Measurements from ENCODE around the gene SMPDL3B. TPM values are rescaled to one million over a fixed set of nuclear protein-coding genes. Genes with fewer than 3 reads are reported as not detected.

The SMPDL3B gene
- total RNA-seq, 4 donors from 2014 or later = 0.76 to 6.3 (median 1.9) TPM

DNA sequence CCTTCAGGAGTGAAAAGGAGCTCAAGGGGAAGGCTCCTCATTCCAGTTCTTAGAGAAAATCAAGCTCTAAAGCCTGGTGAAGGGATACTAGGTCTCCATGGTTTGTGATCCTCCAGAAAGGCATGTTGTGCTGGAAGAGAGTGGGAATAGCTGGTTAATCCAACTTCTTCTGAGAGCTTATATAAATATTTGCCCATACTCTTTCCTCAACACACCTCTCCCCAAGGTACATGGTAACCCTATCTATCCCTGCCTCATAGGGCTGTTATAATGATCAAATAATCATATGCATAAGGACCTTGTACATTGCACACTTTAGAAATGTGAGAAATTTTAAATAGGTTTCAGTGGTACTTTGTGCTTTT is 39.6 kb downstream of the SMPDL3B start:
- no peak for DNase-seq
- H3K36me3 ChIP-seq = peaks cover 0 to 77% (median 3%) of the 10 kb centered on the region in 3 donors
- H3K27ac ChIP-seq = no peak overlapping the region
- H3K27me3 ChIP-seq = no peaks in the 10 kb centered on the region
- no peaks in the 10 kb centered on the region for H3K9me3 ChIP-seq
- no peak for TF ChIP-seq CTCF (IDR thresholded peaks at IDR 0.05)
- peaks cover 0 to 8% (median 0%) of the 10 kb centered on the region in 3 donors for H3K4me1 ChIP-seq
- intact Hi-C loops (cut with DNase I) = no loop called here
- no peak overlapping the region for H3K4me3 ChIP-seq

GRCh38 chr1:27979151-27979858 is 44.5 kb downstream of the SMPDL3B start:
- Histone ChIP-seq H3K27ac (peak overlapping the region in 2 of 4 donors; percentile 23 to 47), H3K4me1 (peaks cover 0 to 8% (median 0%) of the 10 kb centered on the region in 3 donors), H3K27me3 (no peaks in the 10 kb centered on the region), H3K36me3 (peaks cover 0 to 55% (median 3%) of the 10 kb centered on the region in 3 donors), H3K9me3 (no peaks in the 10 kb centered on the region), H3K4me3 (no peak overlapping the region)
- 77% methylated on average over 1 of the region's 1 CpG for WGBS, 2 donors
- no peak for DNase-seq
- TF ChIP-seq CTCF (IDR thresholded peaks at IDR 0.05) (peak; percentile 39 to 73 (median 50)), POLR2A (IDR thresholded peaks at IDR 0.05) (no peak)
- intact Hi-C loops (cut with DNase I) = no loop called here

DNA sequence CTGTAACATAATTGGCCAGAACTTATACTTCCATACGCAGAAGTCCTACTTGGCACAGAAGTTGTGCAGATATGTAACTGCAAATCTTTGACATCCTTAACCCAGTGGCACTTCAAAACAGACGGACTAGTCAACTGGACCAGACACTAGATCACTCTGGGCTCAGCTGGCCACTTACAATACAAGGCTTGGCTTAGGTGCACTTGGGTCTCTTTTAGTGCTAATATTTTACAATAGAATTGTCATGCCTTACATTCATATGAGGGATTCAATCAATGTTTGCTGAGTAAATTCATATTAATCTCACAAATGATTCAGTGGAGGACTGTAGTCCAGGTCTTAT is 45.0 kb downstream of the SMPDL3B start:
- no peak for TF ChIP-seq POLR2A (IDR thresholded peaks at IDR 0.05)
- TF ChIP-seq CTCF (IDR thresholded peaks at IDR 0.05) = no peak
- no peak for DNase-seq
- H3K36me3 ChIP-seq = peaks cover 0 to 53% (median 3%) of the 10 kb centered on the region in 3 donors
- intact Hi-C loops (cut with DNase I) = loop anchor here (5.0 kb wide), 1 partner anchor 123 kb away; no protein-coding TSS in a partner anchor
- WGBS, 2 donors = 10 to 16% methylated on average over 2 of the region's 2 CpGs
- no peaks in the 10 kb centered on the region for H3K27me3 ChIP-seq
- H3K4me3 ChIP-seq = no peak overlapping the region
- H3K9me3 ChIP-seq = no peaks in the 10 kb centered on the region
- H3K27ac ChIP-seq = peak overlapping the region in 2 of 4 donors; percentile 16 to 41
- peaks cover 0 to 8% (median 0%) of the 10 kb centered on the region in 3 donors for H3K4me1 ChIP-seq

GRCh38 chr1:27980216-27980845 is 45.5 kb downstream of the SMPDL3B start:
- DNase-seq = no peak
- peaks cover 0 to 8% (median 0%) of the 10 kb centered on the region in 3 donors for H3K4me1 ChIP-seq
- H3K9me3 ChIP-seq = no peaks in the 10 kb centered on the region
- H3K27ac ChIP-seq = peak overlapping the region in 1 of 4 donors; percentile 30
- peaks cover 0 to 53% (median 7%) of the 10 kb centered on the region in 3 donors for H3K36me3 ChIP-seq
- no peaks in the 10 kb centered on the region for H3K27me3 ChIP-seq
- 64 to 67% methylated on average over 1 of the region's 1 CpG for whole genome bisulfite sequencing, 2 donors
- no peak overlapping the region for H3K4me3 ChIP-seq
- intact Hi-C loops (cut with DNase I) = loop anchor here (5.0 kb wide), 1 partner anchor 123 kb away; no protein-coding TSS in a partner anchor
- TF ChIP-seq POLR2A (IDR thresholded peaks at IDR 0.05) = no peak
- no peak for TF ChIP-seq CTCF (IDR thresholded peaks at IDR 0.05)

DNA sequence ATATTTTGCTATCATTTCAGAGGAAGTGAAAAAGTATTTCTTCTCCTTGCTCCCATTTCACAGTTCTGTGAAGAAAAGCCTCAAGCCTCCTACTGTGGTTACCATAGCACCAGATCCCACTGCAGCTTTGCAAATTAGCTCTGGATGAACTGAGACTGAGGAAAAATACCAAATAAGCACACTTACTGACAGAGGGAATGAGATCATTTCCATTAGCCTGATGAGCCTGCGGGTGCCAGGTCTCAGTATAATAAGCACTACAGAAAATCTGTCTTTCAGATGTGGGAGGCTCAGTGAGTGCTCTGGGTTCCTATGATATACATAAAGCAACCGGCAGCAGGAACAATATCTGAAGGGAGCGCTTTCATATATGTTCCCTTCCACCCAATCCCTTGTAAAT is 46.3 kb downstream of the SMPDL3B start:
- H3K36me3 ChIP-seq = peaks cover 0 to 52% (median 15%) of the 10 kb centered on the region in 3 donors
- H3K9me3 ChIP-seq = no peaks in the 10 kb centered on the region
- H3K27me3 ChIP-seq = no peaks in the 10 kb centered on the region
- no peak overlapping the region for H3K4me3 ChIP-seq
- 73 to 81% methylated on average over 2 to 3 of the region's 3 CpGs for WGBS, 2 donors
- TF ChIP-seq POLR2A (IDR thresholded peaks at IDR 0.05) (no peak), CTCF (IDR thresholded peaks at IDR 0.05) (no peak)
- no peak for DNase-seq
- intact Hi-C loops (cut with DNase I) = loop anchor here (5.0 kb wide), 1 partner anchor 124 kb away; no protein-coding TSS in a partner anchor
- H3K27ac ChIP-seq = peak overlapping the region in 1 of 4 donors; percentile 30
- H3K4me1 ChIP-seq = peaks cover 0 to 8% (median 0%) of the 10 kb centered on the region in 3 donors

Measured in esophagus squamous epithelium (tissue), 5 donors.